Measurements from ENCODE around the gene RDX.

- no peak for TF ChIP-seq POLR2A (IDR thresholded peaks at IDR 0.05; ENCODE audit: borderline replicate concordance, extremely low read depth, insufficient read depth, insufficient read length)
- no peak for TF ChIP-seq POLR2AphosphoS5 (IDR thresholded peaks at IDR 0.05; ENCODE audit: low read depth, low read length)
- no peak for TF ChIP-seq CTCF (IDR thresholded peaks at IDR 0.05 in 2 of 3, conservative IDR thresholded peaks at IDR 0.05 in 1 of 3; ENCODE audit: borderline replicate concordance in 1 of 3, insufficient read depth in 1 of 3, low read depth in 2 of 3, low read length in 2 of 3)
- no peak for TF ChIP-seq YY1 (IDR thresholded peaks at IDR 0.05; ENCODE audit: extremely low read depth, insufficient replicate concordance, low read depth, low read length)
- TF ChIP-seq JUND (IDR thresholded peaks at IDR 0.05): no peak
- no peak for TF ChIP-seq REST (IDR thresholded peaks at IDR 0.05; ENCODE audit: low read depth)
- no peak for TF ChIP-seq RAD21 (IDR thresholded peaks at IDR 0.05; ENCODE audit: low read depth)
- TF ChIP-seq SP1 (IDR thresholded peaks at IDR 0.05; ENCODE audit: low read depth): no peak
- no peak for TF ChIP-seq ZNF274 (IDR thresholded peaks at IDR 0.05; ENCODE audit: low read depth, low read length)
- no peak for TF ChIP-seq EZH2 (IDR thresholded peaks at IDR 0.05)
- TF ChIP-seq EZH2phosphoT487 (IDR thresholded peaks at IDR 0.05; ENCODE audit: borderline replicate concordance): no peak
- no peak for TF ChIP-seq CBX3 (IDR thresholded peaks at IDR 0.05; ENCODE audit: low read depth)
These were observed 165.7 kb downstream of the RDX start for GRCh38 chr11:110130642-110131238.
